PFSK-1 (cell line): ENCODE data around the gene IQCK.

Source experiments
- POLR2AphosphoS5 ChIP-seq: IDR thresholded peaks from 2 replicates; pipeline ENCODE4 v1.6.1; 2012; ENCODE audit warnings: low read depth, mild to moderate bottlenecking, control low read depth, low read length, moderate library complexity
- REST ChIP-seq, 2 experiments: IDR thresholded peaks; 2 replicates each; pipeline versions ENCODE4 v1.6.1 to v1.8.0; 2011 to 2012; ENCODE audit warnings: low read depth in 2 of 2, low read length in 2 of 2, control low read depth in 1 of 2, inconsistent platforms in 1 of 2, mild to moderate bottlenecking in 1 of 2, moderate library complexity in 1 of 2; ENCODE audit not compliant: insufficient read depth in 1 of 2
- TAF1 ChIP-seq: IDR thresholded peaks from 2 replicates; pipeline ENCODE4 v1.6.1; 2012; ENCODE audit warnings: low read length, control low read depth, borderline replicate concordance; ENCODE audit not compliant: insufficient read depth

GRCh38 chr16:19711643-19712042, 6.4 kb upstream of the IQCK start:
- TF ChIP-seq TAF1 (no peak), POLR2AphosphoS5 (no peak), REST (IDR thresholded peaks at IDR 0.05; ENCODE audit: insufficient read depth in 1 of 2, low read depth in 2 of 2, low read length in 2 of 2) (no peak)
